ENCODE measurements around the gene BCL6.

- TF ChIP-seq CTCF (IDR thresholded peaks at IDR 0.05) (no peak), POLR2A (IDR thresholded peaks at IDR 0.05) (no peak), POLR2AphosphoS5 (IDR thresholded peaks at IDR 0.05) (no peak), EP300 (IDR thresholded peaks at IDR 0.05) (no peak)
These were observed 8.2 kb upstream of the BCL6 start for GRCh38 chr3:187753516-187753915.

Measured in sigmoid colon (tissue), 4 donors.